PFSK-1 (cell line): ENCODE data around the gene KRTAP20-4.

Experiments used
- POLR2AphosphoS5 ChIP-seq: IDR thresholded peaks from 2 replicates; pipeline ENCODE4 v1.6.1; 2012; ENCODE audit warnings: low read depth, mild to moderate bottlenecking, control low read depth, low read length, moderate library complexity
- REST ChIP-seq, 2 experiments: IDR thresholded peaks; 2 replicates each; pipeline versions ENCODE4 v1.6.1 to v1.8.0; 2011 to 2012; ENCODE audit warnings: low read depth in 2 of 2, low read length in 2 of 2, control low read depth in 1 of 2, inconsistent platforms in 1 of 2, mild to moderate bottlenecking in 1 of 2, moderate library complexity in 1 of 2; ENCODE audit not compliant: insufficient read depth in 1 of 2
- SIN3A ChIP-seq: IDR thresholded peaks from 2 replicates; pipeline ENCODE4 v1.6.1; 2012; ENCODE audit warnings: mild to moderate bottlenecking, low read length, moderate library complexity, borderline replicate concordance; ENCODE audit not compliant: insufficient read depth

GRCh38 chr21:30623362-30623761, 2.9 kb downstream of the KRTAP20-4 start:
- TF ChIP-seq POLR2AphosphoS5 (no peak), SIN3A (no peak), REST (IDR thresholded peaks at IDR 0.05; ENCODE audit: insufficient read depth in 1 of 2, low read depth in 2 of 2, low read length in 2 of 2) (no peak)
